HEK293 (cell line): ENCODE measurements around the gene POMT2.
A peak's percentile ranks its signal among the peaks of the same experiment; 100 is the strongest.

ENCODE experiments used
- CTCF ChIA-PET: fragments of 350-600 bp; formaldehyde crosslinking; extraction: SDS; loops from one replicate; lab custom pipeline; 2021; ENCODE audit warnings: antibody characterized with exemption; lab: Yijun Ruan, JAX
- POLR2A ChIA-PET: fragments of 300-600 bp; formaldehyde crosslinking; extraction: SDS; loops from one replicate; lab custom pipeline; 2020; ENCODE audit warnings: antibody characterized with exemption, inconsistent platforms; lab: Yijun Ruan, JAX
- H3K27ac ChIP-seq: fragments of 200-500 bp; sonication (Bioruptor generic); 2 replicates; pipeline ENCODE4 v1.5.1; 2014; ENCODE audit warnings: low read depth, low read length, control low read depth, inconsistent platforms; ENCODE audit errors: extremely low read depth
- H3K36me3 ChIP-seq, 2 experiments: fragments of 200-500 bp in 1 of 2; sonication (Bioruptor generic) in 1 of 2; 1 replicate in 1 of 2; 2 replicates in 1 of 2; pipeline ENCODE4 v1.5.1; 2014 to 2017; ENCODE audit warnings: inconsistent platforms in 2 of 2, low read length in 2 of 2; ENCODE audit not compliant: control insufficient read depth in 2 of 2, insufficient read depth in 1 of 2
- H3K4me1 ChIP-seq: fragments of 200-500 bp; sonication (Bioruptor generic); 2 replicates; pipeline ENCODE4 v1.5.1; 2014; ENCODE audit warnings: mild to moderate bottlenecking, low read length, inconsistent platforms; ENCODE audit not compliant: control insufficient read depth, insufficient read depth
- H3K4me3 ChIP-seq: 2 replicates; pipeline ENCODE4 v1.5.1; 2011; ENCODE audit warnings: low read depth, mild to moderate bottlenecking, control low read depth, low read length, moderate library complexity
- H3K9me3 ChIP-seq: fragments of 200-500 bp; sonication (Bioruptor generic); 2 replicates; pipeline ENCODE4 v1.5.1; 2014; ENCODE audit warnings: low read depth, low read length, inconsistent platforms; ENCODE audit not compliant: control insufficient read depth, insufficient read depth
- FEZF1 ChIP-seq: fragments of 450-650 bp; formaldehyde crosslinking; IDR thresholded peaks from 2 replicates; pipeline ENCODE4 v1.5.1; 2016; ENCODE audit warnings: missing biosample characterization, missing genetic modification characterization
- GLIS2 ChIP-seq: fragments of 450-650 bp; formaldehyde crosslinking; IDR thresholded peaks from 2 replicates; pipeline ENCODE4 v1.5.1; 2016; ENCODE audit warnings: missing biosample characterization, missing genetic modification characterization
- KLF10 ChIP-seq: fragments of 450-650 bp; IDR thresholded peaks from 2 replicates; pipeline ENCODE4 v1.5.1; 2018; ENCODE audit warnings: missing biosample characterization, mild to moderate bottlenecking, missing genetic modification characterization
- KLF16 ChIP-seq: fragments of 450-650 bp; formaldehyde crosslinking; IDR thresholded peaks from 2 replicates; pipeline ENCODE4 v1.5.1; 2017; ENCODE audit warnings: missing biosample characterization, missing genetic modification characterization
- KLF8 ChIP-seq: fragments of 450-650 bp; formaldehyde crosslinking; IDR thresholded peaks from 2 replicates; pipeline ENCODE4 v1.5.1; 2016; ENCODE audit warnings: missing biosample characterization, missing genetic modification characterization
- MZF1 ChIP-seq: fragments of 450-650 bp; formaldehyde crosslinking; IDR thresholded peaks from 2 replicates; pipeline ENCODE4 v1.5.1; 2017; ENCODE audit warnings: missing biosample characterization, missing genetic modification characterization, borderline replicate concordance
- OVOL3 ChIP-seq: fragments of 450-650 bp; formaldehyde crosslinking; IDR thresholded peaks from 2 replicates; pipeline ENCODE4 v1.5.1; 2016; ENCODE audit warnings: missing biosample characterization, missing genetic modification characterization
- RBAK ChIP-seq: fragments of 450-650 bp; formaldehyde crosslinking; IDR thresholded peaks from 2 replicates; pipeline ENCODE4 v1.5.1; 2016; ENCODE audit warnings: missing biosample characterization, missing genetic modification characterization
- ZFHX2 ChIP-seq: fragments of 450-650 bp; formaldehyde crosslinking; conservative IDR thresholded peaks from 2 replicates; pipeline ENCODE4 v1.5.1; 2016; ENCODE audit warnings: missing biosample characterization, missing genetic modification characterization
- ZFP3 ChIP-seq: fragments of 450-650 bp; formaldehyde crosslinking; IDR thresholded peaks from 2 replicates; pipeline ENCODE4 v1.5.1; 2016; ENCODE audit warnings: low read depth, missing biosample characterization, missing genetic modification characterization
- ZFP37 ChIP-seq: fragments of 450-650 bp; formaldehyde crosslinking; IDR thresholded peaks from 2 replicates; pipeline ENCODE4 v1.5.1; 2016; ENCODE audit warnings: missing biosample characterization, missing genetic modification characterization
- ZFP41 ChIP-seq: fragments of 450-650 bp; formaldehyde crosslinking; IDR thresholded peaks from 2 replicates; pipeline ENCODE4 v1.5.1; 2016; ENCODE audit warnings: missing biosample characterization, missing genetic modification characterization, borderline replicate concordance
- ZNF146 ChIP-seq: fragments of 450-650 bp; formaldehyde crosslinking; IDR thresholded peaks from 2 replicates; pipeline ENCODE4 v1.5.1; 2016; ENCODE audit warnings: missing biosample characterization, missing genetic modification characterization
- ZNF16 ChIP-seq: fragments of 450-650 bp; formaldehyde crosslinking; IDR thresholded peaks from 2 replicates; pipeline ENCODE4 v1.5.1; 2016; ENCODE audit warnings: low read depth, missing biosample characterization, missing genetic modification characterization
- ZNF391 ChIP-seq: fragments of 450-650 bp; formaldehyde crosslinking; IDR thresholded peaks from 2 replicates; pipeline ENCODE4 v1.5.1; 2016; ENCODE audit warnings: low read depth, missing biosample characterization, missing genetic modification characterization, borderline replicate concordance
- ZNF610 ChIP-seq: fragments of 450-650 bp; formaldehyde crosslinking; IDR thresholded peaks from 2 replicates; pipeline ENCODE4 v1.5.1; 2016; ENCODE audit warnings: missing biosample characterization, missing genetic modification characterization, borderline replicate concordance
- ZNF623 ChIP-seq: fragments of 450-650 bp; formaldehyde crosslinking; IDR thresholded peaks from 2 replicates; pipeline ENCODE4 v1.5.1; 2016; ENCODE audit warnings: missing biosample characterization, missing genetic modification characterization
- ZNF670 ChIP-seq: fragments of 450-650 bp; formaldehyde crosslinking; IDR thresholded peaks from 2 replicates; pipeline ENCODE4 v1.5.1; 2016; ENCODE audit warnings: missing biosample characterization, missing genetic modification characterization, low read depth
- ZNF747 ChIP-seq: fragments of 450-650 bp; formaldehyde crosslinking; IDR thresholded peaks from 2 replicates; pipeline ENCODE4 v1.5.1; 2016; ENCODE audit warnings: missing biosample characterization, missing genetic modification characterization
- ZNF792 ChIP-seq: fragments of 450-650 bp; formaldehyde crosslinking; IDR thresholded peaks from 2 replicates; pipeline ENCODE4 v1.5.1; 2016; ENCODE audit warnings: missing biosample characterization, missing genetic modification characterization
- ZSCAN23 ChIP-seq: fragments of 450-650 bp; formaldehyde crosslinking; IDR thresholded peaks from 2 replicates; pipeline ENCODE4 v1.5.1; 2016; ENCODE audit warnings: missing biosample characterization, missing genetic modification characterization
- TF ChIP-seq, protein P1 (sequence below): fragments of 450-650 bp; formaldehyde crosslinking; IDR thresholded peaks from 2 replicates; pipeline ENCODE4 v1.5.1; 2016; ENCODE audit warnings: missing biosample characterization, missing genetic modification characterization, borderline replicate concordance
- TF ChIP-seq, protein P2 (sequence below): fragments of 450-650 bp; IDR thresholded peaks from 2 replicates; pipeline ENCODE4 v1.5.1; 2018; ENCODE audit warnings: missing biosample characterization, missing genetic modification characterization
- TF ChIP-seq, protein P3 (sequence below): fragments of 450-650 bp; formaldehyde crosslinking; IDR thresholded peaks from 2 replicates; pipeline ENCODE4 v1.5.1; 2016; ENCODE audit warnings: missing biosample characterization, missing genetic modification characterization

POMT2 gene

DNA sequence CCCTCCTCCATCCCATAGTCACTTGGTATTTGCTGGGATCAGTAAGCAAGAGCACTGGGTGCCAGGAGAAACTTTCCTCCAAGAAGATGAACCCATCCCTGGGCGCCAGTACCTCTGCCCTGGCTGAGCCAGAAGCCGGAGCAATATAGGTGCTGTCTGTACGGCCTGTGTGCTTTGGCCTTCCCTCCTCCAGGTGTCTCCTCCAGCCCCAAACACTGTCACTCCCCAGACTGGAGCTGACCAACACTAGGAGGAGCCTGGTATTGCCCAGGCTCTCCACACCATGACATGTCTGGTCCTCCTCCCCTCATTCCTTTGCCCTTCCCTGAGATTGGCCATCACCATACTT lies 5.0 kb upstream of the POMT2 start:
- CTCF ChIA-PET: interaction anchor here (0.6 to 1.3 kb wide), 3 partner anchors 10 to 175 kb away, joined by 3 to 7 read pairs (median 4); no protein-coding TSS in a partner anchor
- Histone ChIP-seq H3K4me1 (no peaks in the 10 kb centered on the region), H3K36me3 (no peaks in the 10 kb centered on the region; a peak in 1 of 3 replicates), H3K4me3 (no peak overlapping the region), H3K9me3 (no peaks in the 10 kb centered on the region), H3K27ac (no peak overlapping the region)
- POLR2A ChIA-PET: interaction anchor here (1.0 to 1.1 kb wide), 2 partner anchors 10 to 51 kb away, joined by 3 to 4 read pairs; partner anchors contain the start of genes SAMD15 and TMED8
- TF ChIP-seq GLIS2 (tag by site-specific recombination): no peak
- no peak for TF ChIP-seq ZFP37 (tag by site-specific recombination)
- TF ChIP-seq ZNF670 (tag by site-specific recombination): no peak
- TF ChIP-seq ZNF610 (tag by site-specific recombination): no peak
- no peak for TF ChIP-seq KLF16 (tag by site-specific recombination)
- no peak for TF ChIP-seq ZFP3 (tag by site-specific recombination)
- TF ChIP-seq ZNF391 (tag by site-specific recombination): no peak
- no peak for TF ChIP-seq ZSCAN23 (tag by site-specific recombination)
- no peak for TF ChIP-seq KLF8
- TF ChIP-seq, protein P1, sequence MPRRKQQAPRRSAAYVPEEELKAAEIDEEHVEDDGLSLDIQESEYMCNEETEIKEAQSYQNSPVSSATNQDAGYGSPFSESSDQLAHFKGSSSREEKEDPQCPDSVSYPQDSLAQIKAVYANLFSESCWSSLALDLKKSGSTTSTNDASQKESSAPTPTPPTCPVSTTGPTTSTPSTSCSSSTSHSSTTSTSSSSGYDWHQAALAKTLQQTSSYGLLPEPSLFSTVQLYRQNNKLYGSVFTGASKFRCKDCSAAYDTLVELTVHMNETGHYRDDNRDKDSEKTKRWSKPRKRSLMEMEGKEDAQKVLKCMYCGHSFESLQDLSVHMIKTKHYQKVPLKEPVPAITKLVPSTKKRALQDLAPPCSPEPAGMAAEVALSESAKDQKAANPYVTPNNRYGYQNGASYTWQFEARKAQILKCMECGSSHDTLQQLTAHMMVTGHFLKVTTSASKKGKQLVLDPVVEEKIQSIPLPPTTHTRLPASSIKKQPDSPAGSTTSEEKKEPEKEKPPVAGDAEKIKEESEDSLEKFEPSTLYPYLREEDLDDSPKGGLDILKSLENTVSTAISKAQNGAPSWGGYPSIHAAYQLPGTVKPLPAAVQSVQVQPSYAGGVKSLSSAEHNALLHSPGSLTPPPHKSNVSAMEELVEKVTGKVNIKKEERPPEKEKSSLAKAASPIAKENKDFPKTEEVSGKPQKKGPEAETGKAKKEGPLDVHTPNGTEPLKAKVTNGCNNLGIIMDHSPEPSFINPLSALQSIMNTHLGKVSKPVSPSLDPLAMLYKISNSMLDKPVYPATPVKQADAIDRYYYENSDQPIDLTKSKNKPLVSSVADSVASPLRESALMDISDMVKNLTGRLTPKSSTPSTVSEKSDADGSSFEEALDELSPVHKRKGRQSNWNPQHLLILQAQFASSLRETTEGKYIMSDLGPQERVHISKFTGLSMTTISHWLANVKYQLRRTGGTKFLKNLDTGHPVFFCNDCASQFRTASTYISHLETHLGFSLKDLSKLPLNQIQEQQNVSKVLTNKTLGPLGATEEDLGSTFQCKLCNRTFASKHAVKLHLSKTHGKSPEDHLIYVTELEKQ (tag by site-specific recombination): no peak
- TF ChIP-seq FEZF1 (tag by site-specific recombination): no peak
- no peak for TF ChIP-seq OVOL3 (tag by site-specific recombination)
- TF ChIP-seq KLF10: no peak
- TF ChIP-seq ZNF747 (tag by site-specific recombination): no peak
- TF ChIP-seq ZNF16: no peak
- TF ChIP-seq, protein P2, sequence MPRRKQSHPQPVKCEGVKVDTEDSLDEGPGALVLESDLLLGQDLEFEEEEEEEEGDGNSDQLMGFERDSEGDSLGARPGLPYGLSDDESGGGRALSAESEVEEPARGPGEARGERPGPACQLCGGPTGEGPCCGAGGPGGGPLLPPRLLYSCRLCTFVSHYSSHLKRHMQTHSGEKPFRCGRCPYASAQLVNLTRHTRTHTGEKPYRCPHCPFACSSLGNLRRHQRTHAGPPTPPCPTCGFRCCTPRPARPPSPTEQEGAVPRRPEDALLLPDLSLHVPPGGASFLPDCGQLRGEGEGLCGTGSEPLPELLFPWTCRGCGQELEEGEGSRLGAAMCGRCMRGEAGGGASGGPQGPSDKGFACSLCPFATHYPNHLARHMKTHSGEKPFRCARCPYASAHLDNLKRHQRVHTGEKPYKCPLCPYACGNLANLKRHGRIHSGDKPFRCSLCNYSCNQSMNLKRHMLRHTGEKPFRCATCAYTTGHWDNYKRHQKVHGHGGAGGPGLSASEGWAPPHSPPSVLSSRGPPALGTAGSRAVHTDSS: no peak
- TF ChIP-seq ZFHX2: no peak

DNA sequence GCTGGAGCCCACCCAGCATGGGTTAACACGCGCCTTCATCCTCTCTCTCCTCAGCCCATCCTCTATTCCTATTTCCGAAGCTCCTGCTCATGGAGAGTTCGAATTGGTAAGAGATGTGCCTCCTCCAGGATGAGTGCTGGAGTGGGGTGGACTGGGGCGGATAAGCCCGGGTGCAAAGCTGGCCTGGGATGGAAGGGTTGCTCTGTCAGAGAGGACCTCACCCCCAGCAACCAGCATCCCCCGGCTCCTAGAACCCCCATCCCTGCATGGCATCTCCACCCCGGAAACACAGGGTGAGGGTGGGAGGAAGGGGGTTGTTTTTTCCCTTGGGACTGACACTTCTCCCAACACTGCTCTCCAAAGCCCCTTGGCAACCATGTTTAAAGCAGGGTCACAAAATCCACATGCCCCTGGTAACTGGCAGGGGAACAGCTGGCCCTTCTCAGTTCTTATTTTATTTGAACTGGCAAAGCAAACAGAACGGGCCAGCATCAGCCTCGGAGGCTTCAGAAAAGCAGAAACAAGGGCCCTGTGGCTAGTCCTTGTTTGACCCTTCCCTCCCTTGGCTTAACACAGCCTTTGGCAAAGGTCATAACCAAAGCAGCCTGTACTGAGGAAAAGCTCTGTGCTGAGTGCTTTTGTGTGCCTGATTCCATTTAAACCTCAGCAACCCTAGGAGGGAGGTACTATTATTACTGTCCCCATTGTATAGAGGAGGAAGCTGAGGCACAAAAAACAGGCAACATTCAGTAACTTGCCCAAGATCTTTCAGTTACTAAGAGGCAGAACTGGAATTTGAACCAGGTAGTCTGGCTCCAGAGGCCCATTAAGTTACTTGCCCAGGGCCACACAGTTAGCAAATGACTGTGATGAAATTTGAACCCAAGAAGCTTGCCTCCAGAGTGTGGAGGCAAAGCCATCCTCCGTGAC lies 4.4 kb upstream of the POMT2 start:
- Histone ChIP-seq H3K4me3 (no peak overlapping the region), H3K4me1 (no peaks in the 10 kb centered on the region), H3K9me3 (no peaks in the 10 kb centered on the region), H3K27ac (no peak overlapping the region), H3K36me3 (no peaks in the 10 kb centered on the region; a peak in 1 of 3 replicates)
- TF ChIP-seq MZF1 (tag by site-specific recombination) (no peak), ZFP41 (no peak), RBAK (tag by site-specific recombination) (no peak), ZNF146 (no peak), ZNF792 (tag by site-specific recombination) (no peak), ZNF623 (0 out of 2 replicates have a peak, but pooled peaks have one; percentile 31)
- TF ChIP-seq, protein P3, sequence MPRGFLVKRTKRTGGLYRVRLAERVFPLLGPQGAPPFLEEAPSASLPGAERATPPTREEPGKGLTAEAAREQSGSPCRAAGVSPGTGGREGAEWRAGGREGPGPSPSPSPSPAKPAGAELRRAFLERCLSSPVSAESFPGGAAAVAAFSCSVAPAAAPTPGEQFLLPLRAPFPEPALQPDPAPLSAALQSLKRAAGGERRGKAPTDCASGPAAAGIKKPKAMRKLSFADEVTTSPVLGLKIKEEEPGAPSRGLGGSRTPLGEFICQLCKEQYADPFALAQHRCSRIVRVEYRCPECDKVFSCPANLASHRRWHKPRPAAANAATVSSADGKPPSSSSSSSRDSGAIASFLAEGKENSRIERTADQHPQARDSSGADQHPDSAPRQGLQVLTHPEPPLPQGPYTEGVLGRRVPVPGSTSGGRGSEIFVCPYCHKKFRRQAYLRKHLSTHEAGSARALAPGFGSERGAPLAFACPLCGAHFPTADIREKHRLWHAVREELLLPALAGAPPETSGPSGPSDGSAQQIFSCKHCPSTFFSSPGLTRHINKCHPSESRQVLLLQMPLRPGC (tag by site-specific recombination): no peak
- TF ChIP-seq, protein P1 (tag by site-specific recombination): no peak
- POLR2A ChIA-PET: interaction anchor here (1.0 to 1.1 kb wide), 2 partner anchors 11 to 52 kb away, joined by 3 to 4 read pairs; partner anchors contain the start of genes SAMD15 and TMED8
- CTCF ChIA-PET: interaction anchor here (0.6 to 1.3 kb wide), 5 partner anchors 9 to 174 kb away, joined by 3 to 7 read pairs (median 4); partner anchors contain the start of genes SAMD15 and TMED8
